Measurements from ENCODE around the gene AKAP7. TPM values are rescaled to one million over a fixed set of nuclear protein-coding genes. Genes with fewer than 3 reads are reported as not detected.

AKAP7 gene
- total RNA-seq, 1 donor from 2014 or later = 1.3 TPM

DNA sequence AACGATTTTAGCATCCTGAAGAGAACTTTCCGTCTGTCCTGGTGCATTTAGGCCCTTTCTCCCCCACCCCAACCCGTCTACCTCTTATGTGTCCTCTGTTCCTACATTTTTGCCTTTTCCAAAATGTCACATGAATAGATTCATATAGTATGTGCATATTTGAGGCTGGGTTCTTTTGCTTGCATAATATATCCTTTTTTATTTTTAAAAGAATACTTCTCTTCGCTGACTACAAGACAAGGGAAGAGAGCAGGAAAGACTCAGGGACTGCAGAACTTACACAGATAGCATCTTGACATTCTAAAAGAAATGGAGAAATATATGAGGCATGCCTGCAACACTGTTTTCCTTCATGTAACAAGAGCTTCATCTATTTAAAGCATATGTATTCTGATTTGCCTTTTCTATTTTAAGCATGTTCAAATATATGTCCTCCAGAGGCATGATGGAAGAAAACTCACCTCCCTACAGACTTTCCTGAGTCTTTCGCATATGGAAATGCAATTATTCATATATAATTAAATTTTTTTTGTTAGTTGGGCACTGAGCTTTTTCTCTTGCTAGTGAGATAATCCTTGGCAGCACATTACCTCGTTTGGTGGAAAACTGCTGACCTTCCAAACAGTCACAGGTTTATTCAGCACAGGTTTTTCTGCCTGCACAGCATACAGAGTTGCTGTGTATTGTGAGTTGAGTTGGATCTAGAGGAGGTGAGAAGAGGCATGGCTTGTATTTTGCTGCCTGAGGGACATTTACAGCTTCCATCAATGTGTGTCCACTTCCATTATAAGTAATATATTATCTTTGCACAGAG, 170.0 kb downstream of the AKAP7 start:
- DNase-seq (ENCODE audit: low read depth) = no peak
- FAIRE-seq = no peak
- H3K27me3 ChIP-seq (ENCODE audit: control insufficient read depth, insufficient read depth, low read length) = no peaks in the 10 kb centered on the region
- no peaks in the 10 kb centered on the region for H3K36me3 ChIP-seq (ENCODE audit: control insufficient read depth, insufficient read depth, low read length)
- no peak overlapping the region for H3K4me3 ChIP-seq (ENCODE audit: low read depth, low read length)
- TF ChIP-seq, protein P1, sequence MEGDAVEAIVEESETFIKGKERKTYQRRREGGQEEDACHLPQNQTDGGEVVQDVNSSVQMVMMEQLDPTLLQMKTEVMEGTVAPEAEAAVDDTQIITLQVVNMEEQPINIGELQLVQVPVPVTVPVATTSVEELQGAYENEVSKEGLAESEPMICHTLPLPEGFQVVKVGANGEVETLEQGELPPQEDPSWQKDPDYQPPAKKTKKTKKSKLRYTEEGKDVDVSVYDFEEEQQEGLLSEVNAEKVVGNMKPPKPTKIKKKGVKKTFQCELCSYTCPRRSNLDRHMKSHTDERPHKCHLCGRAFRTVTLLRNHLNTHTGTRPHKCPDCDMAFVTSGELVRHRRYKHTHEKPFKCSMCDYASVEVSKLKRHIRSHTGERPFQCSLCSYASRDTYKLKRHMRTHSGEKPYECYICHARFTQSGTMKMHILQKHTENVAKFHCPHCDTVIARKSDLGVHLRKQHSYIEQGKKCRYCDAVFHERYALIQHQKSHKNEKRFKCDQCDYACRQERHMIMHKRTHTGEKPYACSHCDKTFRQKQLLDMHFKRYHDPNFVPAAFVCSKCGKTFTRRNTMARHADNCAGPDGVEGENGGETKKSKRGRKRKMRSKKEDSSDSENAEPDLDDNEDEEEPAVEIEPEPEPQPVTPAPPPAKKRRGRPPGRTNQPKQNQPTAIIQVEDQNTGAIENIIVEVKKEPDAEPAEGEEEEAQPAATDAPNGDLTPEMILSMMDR (IDR thresholded peaks at IDR 0.05; ENCODE audit: insufficient read depth, low read length, severe bottlenecking) = no peak

DNA sequence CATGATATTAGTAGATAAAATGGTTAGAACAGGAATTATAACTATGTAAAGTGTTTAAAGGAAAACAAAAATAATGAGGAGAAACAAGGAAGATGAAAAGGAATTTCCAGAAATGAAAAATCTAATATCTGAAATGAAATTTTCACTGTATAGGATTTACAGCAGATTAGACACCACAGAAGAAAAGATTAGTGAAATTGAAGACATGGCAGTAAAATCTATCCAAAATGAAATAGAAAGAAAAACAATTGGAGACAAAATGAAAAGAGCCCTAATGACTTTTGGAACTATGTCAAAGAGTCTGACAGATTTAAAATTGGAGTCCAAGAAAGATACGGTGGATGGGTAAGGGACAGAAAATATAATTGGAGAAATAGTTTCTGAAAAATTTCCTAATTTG, 174.2 kb downstream of the AKAP7 start:
- FAIRE-seq (no peak), DNase-seq (ENCODE audit: low read depth) (no peak)
- Histone ChIP-seq H3K4me3 (ENCODE audit: low read depth, low read length) (no peak overlapping the region), H3K36me3 (ENCODE audit: control insufficient read depth, insufficient read depth, low read length) (no peaks in the 10 kb centered on the region), H3K27me3 (ENCODE audit: control insufficient read depth, insufficient read depth, low read length) (no peaks in the 10 kb centered on the region)
- TF ChIP-seq, protein P1 (IDR thresholded peaks at IDR 0.05; ENCODE audit: insufficient read depth, low read length, severe bottlenecking) = no peak

DNA sequence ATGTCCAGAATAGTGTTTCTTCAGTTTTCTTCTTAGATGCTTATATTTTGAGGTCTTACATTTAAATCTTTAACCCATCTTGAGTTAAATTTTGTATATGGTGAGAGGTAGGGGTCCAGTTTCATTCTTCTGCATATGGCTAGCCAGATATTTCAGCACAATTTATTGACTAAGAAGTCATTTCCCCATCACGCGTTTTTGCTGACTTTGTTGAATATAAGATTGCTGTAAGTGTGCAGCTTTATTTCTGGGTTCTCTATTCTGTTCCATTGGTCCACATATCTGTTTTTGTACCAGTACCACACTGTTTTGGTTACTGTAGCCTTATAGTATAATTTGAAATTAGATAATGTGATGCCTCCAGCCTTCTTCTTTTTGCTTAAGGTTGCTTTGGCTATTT, 179.6 kb downstream of the AKAP7 start:
- FAIRE-seq (no peak), DNase-seq (ENCODE audit: low read depth) (no peak)
- Histone ChIP-seq H3K4me3 (ENCODE audit: low read depth, low read length) (no peak overlapping the region), H3K27me3 (ENCODE audit: control insufficient read depth, insufficient read depth, low read length) (no peaks in the 10 kb centered on the region), H3K36me3 (ENCODE audit: control insufficient read depth, insufficient read depth, low read length) (no peaks in the 10 kb centered on the region)
- TF ChIP-seq, protein P1 (IDR thresholded peaks at IDR 0.05; ENCODE audit: insufficient read depth, low read length, severe bottlenecking) = no peak

DNA sequence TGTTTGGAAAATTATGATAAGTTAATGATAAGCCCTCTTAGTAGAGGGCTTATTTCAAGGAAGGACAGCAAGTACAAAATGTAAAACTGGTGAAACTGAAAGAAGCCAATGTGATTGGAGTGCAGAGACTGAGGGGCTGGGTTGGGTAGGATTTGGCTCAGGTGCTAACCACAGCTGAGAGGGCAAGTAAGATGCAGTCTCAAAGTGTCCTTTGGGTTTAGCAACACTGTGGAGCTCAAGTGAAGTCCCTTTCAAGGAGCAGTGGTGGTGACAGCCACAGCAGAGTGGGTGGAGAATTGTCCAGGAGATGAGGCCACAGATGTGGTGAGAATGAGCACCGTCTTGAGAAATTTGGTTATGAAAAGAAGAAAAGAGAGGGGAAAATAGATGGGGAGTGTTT, 181.4 kb downstream of the AKAP7 start:
- no peak for DNase-seq (ENCODE audit: low read depth)
- no peaks in the 10 kb centered on the region for H3K27me3 ChIP-seq (ENCODE audit: control insufficient read depth, insufficient read depth, low read length)
- no peak overlapping the region for H3K4me3 ChIP-seq (ENCODE audit: low read depth, low read length)
- no peak for FAIRE-seq
- TF ChIP-seq, protein P1 (IDR thresholded peaks at IDR 0.05; ENCODE audit: insufficient read depth, low read length, severe bottlenecking) = no peak
- no peaks in the 10 kb centered on the region for H3K36me3 ChIP-seq (ENCODE audit: control insufficient read depth, insufficient read depth, low read length)

DNA sequence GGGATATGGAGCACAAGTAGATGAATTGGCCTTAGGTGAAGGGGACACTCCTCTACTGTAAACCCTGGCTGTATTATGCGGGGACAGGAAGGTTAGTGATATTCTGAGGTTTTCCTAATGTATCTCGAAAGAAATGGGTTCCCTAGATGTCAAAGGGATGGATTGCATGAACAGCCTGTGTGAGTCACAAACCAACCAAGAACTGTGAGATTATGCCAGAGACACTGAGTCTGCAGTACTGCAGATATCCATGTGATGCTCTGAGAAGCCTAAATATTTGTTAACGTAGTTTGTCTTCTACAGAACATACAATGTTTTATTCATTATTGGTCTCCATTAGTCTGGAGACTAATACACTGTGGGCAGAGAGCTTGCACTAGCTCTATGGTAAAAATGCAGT, 182.2 kb downstream of the AKAP7 start:
- Histone ChIP-seq H3K4me3 (ENCODE audit: low read depth, low read length) (no peak overlapping the region), H3K27me3 (ENCODE audit: control insufficient read depth, insufficient read depth, low read length) (no peaks in the 10 kb centered on the region), H3K36me3 (ENCODE audit: control insufficient read depth, insufficient read depth, low read length) (no peaks in the 10 kb centered on the region)
- DNase-seq (ENCODE audit: low read depth) (no peak), FAIRE-seq (no peak)
- TF ChIP-seq, protein P1 (IDR thresholded peaks at IDR 0.05; ENCODE audit: insufficient read depth, low read length, severe bottlenecking) = no peak

DNA sequence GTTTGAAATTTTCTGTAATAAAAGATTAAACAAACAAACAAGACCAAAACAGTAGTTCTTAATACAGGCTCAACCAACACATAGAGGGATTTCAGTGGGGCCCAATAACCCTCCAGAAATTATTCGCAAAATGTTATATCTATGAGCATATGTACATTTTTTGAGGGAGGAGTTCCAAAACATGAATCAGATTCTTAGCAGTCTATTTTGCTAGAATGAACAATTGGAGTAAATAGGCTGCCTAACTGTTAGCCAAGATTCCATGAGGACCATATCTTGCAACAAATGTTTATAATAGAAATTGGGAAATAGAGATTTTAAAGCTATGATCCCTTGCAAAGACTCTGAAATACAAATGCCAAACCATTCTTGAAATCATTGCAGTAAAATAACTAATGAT, 186.3 kb downstream of the AKAP7 start:
- Histone ChIP-seq H3K36me3 (ENCODE audit: control insufficient read depth, insufficient read depth, low read length) (no peaks in the 10 kb centered on the region), H3K27me3 (ENCODE audit: control insufficient read depth, insufficient read depth, low read length) (no peaks in the 10 kb centered on the region), H3K4me3 (ENCODE audit: low read depth, low read length) (no peak overlapping the region)
- no peak for FAIRE-seq
- DNase-seq (ENCODE audit: low read depth) = no peak
- TF ChIP-seq, protein P1 (IDR thresholded peaks at IDR 0.05; ENCODE audit: insufficient read depth, low read length, severe bottlenecking) = no peak

Data from bronchial epithelial cell (primary cell).